GM18870 (cell line): ENCODE measurements around the gene CDC42BPB.

Experiments used
- ATAC-seq: cut with Tn5 transposase; IDR thresholded peaks from one replicate; pipeline ENCODE4 v1.9.1; 2021; ENCODE audit warnings: moderate library complexity; ENCODE audit not compliant: unreplicated experiment

Gene CDC42BPB

GRCh38 chr14:103073876-103074728, 16.8 kb upstream of the CDC42BPB start:
- ATAC-seq: no peak

- no peak for ATAC-seq
Measured at GRCh38 chr14:103073367-103073875, 16.1 kb upstream of the CDC42BPB start.

GRCh38 chr14:103072595-103073366, 15.4 kb upstream of the CDC42BPB start:
- no peak for ATAC-seq

- no peak for ATAC-seq
Measured at GRCh38 chr14:103071544-103072251, 14.3 kb upstream of the CDC42BPB start.

- no peak for ATAC-seq
Measured at GRCh38 chr14:103070971-103071542, 13.7 kb upstream of the CDC42BPB start.

GRCh38 chr14:103070263-103070885, 13.0 kb upstream of the CDC42BPB start:
- no peak for ATAC-seq

- no peak for ATAC-seq
Measured at GRCh38 chr14:103068351-103069073, 11.2 kb upstream of the CDC42BPB start.

GRCh38 chr14:103067231-103067954, 10.0 kb upstream of the CDC42BPB start:
- no peak for ATAC-seq

- ATAC-seq: no peak
Measured at GRCh38 chr14:103066399-103066798, 9.1 kb upstream of the CDC42BPB start.

GRCh38 chr14:103065861-103066260, 8.5 kb upstream of the CDC42BPB start:
- no peak for ATAC-seq

- ATAC-seq: no peak
Measured at GRCh38 chr14:103064978-103065377, 7.6 kb upstream of the CDC42BPB start.

GRCh38 chr14:103064436-103064835, 7.1 kb upstream of the CDC42BPB start:
- no peak for ATAC-seq

GRCh38 chr14:103061482-103061976, 4.2 kb upstream of the CDC42BPB start:
- no peak for ATAC-seq

GRCh38 chr14:103059556-103059955, 2.2 kb upstream of the CDC42BPB start:
- no peak for ATAC-seq

- ATAC-seq: no peak
Measured at GRCh38 chr14:103058164-103059055, 1.1 kb upstream of the CDC42BPB start.

GRCh38 chr14:103057028-103057371, 349 bp downstream of the CDC42BPB start:
- no peak for ATAC-seq

GRCh38 chr14:103056322-103057027, 874 bp downstream of the CDC42BPB start:
- ATAC-seq: no peak
